HepG2 (cell line): ENCODE results near the gene SLC4A9. TPM values are rescaled to one million over a fixed set of nuclear protein-coding genes. Genes with fewer than 3 reads are reported as not detected.

Experiments
- ADNP ChIP-seq: sonication (generic); formaldehyde crosslinking; IDR thresholded peaks from 2 replicates; pipeline ENCODE4 v1.4.0; 2020; ENCODE audit warnings: missing genetic modification reagents
- BCL3 ChIP-seq: sonication (generic); formaldehyde crosslinking; IDR thresholded peaks from 2 replicates; pipeline ENCODE4 v1.5.1; 2020; ENCODE audit warnings: mild to moderate bottlenecking, missing genetic modification reagents, moderate library complexity
- CENPBD1 ChIP-seq: sonication (generic); formaldehyde crosslinking; IDR thresholded peaks from 2 replicates; pipeline ENCODE4 v1.8.0; 2022; ENCODE audit warnings: missing genetic modification reagents, low read depth, mild to moderate bottlenecking, borderline replicate concordance
- NR2F2 ChIP-seq: IDR thresholded peaks from 2 replicates; pipeline ENCODE4 v1.6.1; 2012; ENCODE audit warnings: low read depth, inconsistent platforms, borderline replicate concordance
- SAFB2 ChIP-seq: sonication (generic); formaldehyde crosslinking; IDR thresholded peaks from 2 replicates; pipeline ENCODE4 v1.5.1; 2020; ENCODE audit warnings: missing genetic modification reagents, low read depth, mild to moderate bottlenecking, borderline replicate concordance
- SRY ChIP-seq: sonication (generic); formaldehyde crosslinking; IDR thresholded peaks from 2 replicates; pipeline ENCODE4 v1.8.0; 2022; ENCODE audit warnings: mild to moderate bottlenecking, missing genetic modification reagents
- ZFP82 ChIP-seq: sonication (generic); formaldehyde crosslinking; IDR thresholded peaks from 2 replicates; pipeline ENCODE4 v1.5.1; 2020; ENCODE audit warnings: mild to moderate bottlenecking, missing genetic modification reagents, borderline replicate concordance
- ZNF329 ChIP-seq: sonication (generic); formaldehyde crosslinking; IDR thresholded peaks from 2 replicates; pipeline ENCODE4 v1.9.0; 2021; ENCODE audit warnings: low read depth, mild to moderate bottlenecking, missing genetic modification reagents
- ZNF619 ChIP-seq: sonication (generic); formaldehyde crosslinking; IDR thresholded peaks from 2 replicates; pipeline ENCODE4 v1.4.0; 2020; ENCODE audit warnings: mild to moderate bottlenecking, missing genetic modification reagents
- ZNF713 ChIP-seq: sonication (generic); formaldehyde crosslinking; IDR thresholded peaks from 2 replicates; pipeline ENCODE4 v1.4.0; 2020; ENCODE audit warnings: mild to moderate bottlenecking, missing genetic modification reagents
- ZNF746 ChIP-seq: sonication (generic); formaldehyde crosslinking; IDR thresholded peaks from 2 replicates; pipeline ENCODE4 v1.8.0; 2022; ENCODE audit warnings: mild to moderate bottlenecking, missing genetic modification reagents
- ZNF782 ChIP-seq: sonication (generic); formaldehyde crosslinking; IDR thresholded peaks from 2 replicates; pipeline ENCODE4 v1.4.0; 2020; ENCODE audit warnings: missing genetic modification reagents, mild to moderate bottlenecking, borderline replicate concordance
- ZSCAN20 ChIP-seq: sonication (generic); formaldehyde crosslinking; IDR thresholded peaks from 2 replicates; pipeline ENCODE4 v1.4.0; 2020; ENCODE audit warnings: missing genetic modification reagents, mild to moderate bottlenecking, borderline replicate concordance
- ZSCAN5A ChIP-seq: sonication (generic); formaldehyde crosslinking; IDR thresholded peaks from 2 replicates; pipeline ENCODE4 v1.8.0; 2022; ENCODE audit warnings: mild to moderate bottlenecking, missing genetic modification reagents, borderline replicate concordance
- polyA plus RNA-seq, 8 experiments: library from polyadenylated mRNA; depleted of rRNA in 3 of 8; stranded (reverse) in 7 of 8; unstranded in 1 of 8; fragments of >200 nt; fragmentation: Illumina TruSeq in 4 of 8; extraction: Trizol in 4 of 8; gene quantifications; 2 replicates each; pipeline versions ENCODE4 v1.2.1 to v1.2.3, GENCODE V29; 2011 to 2016; ENCODE audit warnings: low read depth in 4 of 8, missing spikeins in 1 of 8, mixed read lengths in 1 of 8; ENCODE audit not compliant: insufficient read depth in 1 of 8
- total RNA-seq, 5 experiments: library from RNA; depleted of rRNA; stranded (reverse); fragments of >200 nt; fragmentation: Illumina TruSeq; extraction: Trizol; gene quantifications; 2 replicates each; pipeline ENCODE4 v1.2.3, GENCODE V29; 2016; ENCODE audit warnings: low read depth in 1 of 5
- TF ChIP-seq, protein P1 (sequence below): sonication (generic); formaldehyde crosslinking; IDR thresholded peaks from 2 replicates; pipeline ENCODE4 v1.5.1; 2020; ENCODE audit warnings: mild to moderate bottlenecking, missing genetic modification reagents, moderate library complexity
- TF ChIP-seq, protein P2 (sequence below): sonication (generic); formaldehyde crosslinking; IDR thresholded peaks from 2 replicates; pipeline ENCODE4 v1.9.0; 2021; ENCODE audit warnings: missing genetic modification reagents, borderline replicate concordance
- TF ChIP-seq, protein P3 (sequence below): IDR thresholded peaks from 2 replicates; pipeline ENCODE4 v1.6.1; 2016; ENCODE audit warnings: missing genetic modification reagents, missing compliant biosample characterization

Gene SLC4A9
- total and polyA plus RNA-seq, 2 of the 13 experiments (the other 11 are each of a cell fraction or from before 2014, with no cell fraction given), result not detected

- TF ChIP-seq, protein P1, sequence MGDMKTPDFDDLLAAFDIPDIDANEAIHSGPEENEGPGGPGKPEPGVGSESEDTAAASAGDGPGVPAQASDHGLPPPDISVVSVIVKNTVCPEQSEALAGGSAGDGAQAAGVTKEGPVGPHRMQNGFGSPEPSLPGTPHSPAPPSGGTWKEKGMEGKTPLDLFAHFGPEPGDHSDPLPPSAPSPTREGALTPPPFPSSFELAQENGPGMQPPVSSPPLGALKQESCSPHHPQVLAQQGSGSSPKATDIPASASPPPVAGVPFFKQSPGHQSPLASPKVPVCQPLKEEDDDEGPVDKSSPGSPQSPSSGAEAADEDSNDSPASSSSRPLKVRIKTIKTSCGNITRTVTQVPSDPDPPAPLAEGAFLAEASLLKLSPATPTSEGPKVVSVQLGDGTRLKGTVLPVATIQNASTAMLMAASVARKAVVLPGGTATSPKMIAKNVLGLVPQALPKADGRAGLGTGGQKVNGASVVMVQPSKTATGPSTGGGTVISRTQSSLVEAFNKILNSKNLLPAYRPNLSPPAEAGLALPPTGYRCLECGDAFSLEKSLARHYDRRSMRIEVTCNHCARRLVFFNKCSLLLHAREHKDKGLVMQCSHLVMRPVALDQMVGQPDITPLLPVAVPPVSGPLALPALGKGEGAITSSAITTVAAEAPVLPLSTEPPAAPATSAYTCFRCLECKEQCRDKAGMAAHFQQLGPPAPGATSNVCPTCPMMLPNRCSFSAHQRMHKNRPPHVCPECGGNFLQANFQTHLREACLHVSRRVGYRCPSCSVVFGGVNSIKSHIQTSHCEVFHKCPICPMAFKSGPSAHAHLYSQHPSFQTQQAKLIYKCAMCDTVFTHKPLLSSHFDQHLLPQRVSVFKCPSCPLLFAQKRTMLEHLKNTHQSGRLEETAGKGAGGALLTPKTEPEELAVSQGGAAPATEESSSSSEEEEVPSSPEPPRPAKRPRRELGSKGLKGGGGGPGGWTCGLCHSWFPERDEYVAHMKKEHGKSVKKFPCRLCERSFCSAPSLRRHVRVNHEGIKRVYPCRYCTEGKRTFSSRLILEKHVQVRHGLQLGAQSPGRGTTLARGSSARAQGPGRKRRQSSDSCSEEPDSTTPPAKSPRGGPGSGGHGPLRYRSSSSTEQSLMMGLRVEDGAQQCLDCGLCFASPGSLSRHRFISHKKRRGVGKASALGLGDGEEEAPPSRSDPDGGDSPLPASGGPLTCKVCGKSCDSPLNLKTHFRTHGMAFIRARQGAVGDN (CRISPR knock-in tag), result no peak
- no peak; the same call in 1 of the 2 replicates for TF ChIP-seq SAFB2 (CRISPR knock-in tag)
- no peak for TF ChIP-seq ZNF619 (CRISPR knock-in tag)
- no peak for TF ChIP-seq ZNF713 (CRISPR knock-in tag)
- no peak for TF ChIP-seq ZSCAN5A (CRISPR knock-in tag)
- TF ChIP-seq ZNF782 (CRISPR knock-in tag), result 0 out of 2 replicates have a peak, but pooled peaks have one; percentile 29
- TF ChIP-seq, protein P2, sequence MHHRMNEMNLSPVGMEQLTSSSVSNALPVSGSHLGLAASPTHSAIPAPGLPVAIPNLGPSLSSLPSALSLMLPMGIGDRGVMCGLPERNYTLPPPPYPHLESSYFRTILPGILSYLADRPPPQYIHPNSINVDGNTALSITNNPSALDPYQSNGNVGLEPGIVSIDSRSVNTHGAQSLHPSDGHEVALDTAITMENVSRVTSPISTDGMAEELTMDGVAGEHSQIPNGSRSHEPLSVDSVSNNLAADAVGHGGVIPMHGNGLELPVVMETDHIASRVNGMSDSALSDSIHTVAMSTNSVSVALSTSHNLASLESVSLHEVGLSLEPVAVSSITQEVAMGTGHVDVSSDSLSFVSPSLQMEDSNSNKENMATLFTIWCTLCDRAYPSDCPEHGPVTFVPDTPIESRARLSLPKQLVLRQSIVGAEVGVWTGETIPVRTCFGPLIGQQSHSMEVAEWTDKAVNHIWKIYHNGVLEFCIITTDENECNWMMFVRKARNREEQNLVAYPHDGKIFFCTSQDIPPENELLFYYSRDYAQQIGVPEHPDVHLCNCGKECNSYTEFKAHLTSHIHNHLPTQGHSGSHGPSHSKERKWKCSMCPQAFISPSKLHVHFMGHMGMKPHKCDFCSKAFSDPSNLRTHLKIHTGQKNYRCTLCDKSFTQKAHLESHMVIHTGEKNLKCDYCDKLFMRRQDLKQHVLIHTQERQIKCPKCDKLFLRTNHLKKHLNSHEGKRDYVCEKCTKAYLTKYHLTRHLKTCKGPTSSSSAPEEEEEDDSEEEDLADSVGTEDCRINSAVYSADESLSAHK (CRISPR knock-in tag), result no peak; the same call in 1 of the 2 replicates
- peak; percentile 88; the same call in 1 of the 2 replicates for TF ChIP-seq ZSCAN20 (CRISPR knock-in tag)
- TF ChIP-seq ZNF329 (CRISPR knock-in tag), result peak; percentile 35; the same call in 1 of the 2 replicates
- TF ChIP-seq, protein P3, sequence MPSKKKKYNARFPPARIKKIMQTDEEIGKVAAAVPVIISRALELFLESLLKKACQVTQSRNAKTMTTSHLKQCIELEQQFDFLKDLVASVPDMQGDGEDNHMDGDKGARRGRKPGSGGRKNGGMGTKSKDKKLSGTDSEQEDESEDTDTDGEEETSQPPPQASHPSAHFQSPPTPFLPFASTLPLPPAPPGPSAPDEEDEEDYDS (CRISPR knock-in tag), result peak; percentile 86
- TF ChIP-seq ZNF746, result peak; percentile 28; the same call in 1 of the 2 replicates
- no peak for TF ChIP-seq ADNP (CRISPR knock-in tag)
- no peak for TF ChIP-seq BCL3 (CRISPR knock-in tag)
- TF ChIP-seq SRY (CRISPR knock-in tag), result 0 out of 2 replicates have a peak, but pooled peaks have one; percentile 9
- no peak; the same call in 1 of the 2 replicates for TF ChIP-seq ZFP82 (CRISPR knock-in tag)
- no peak for TF ChIP-seq CENPBD1 (CRISPR knock-in tag)
- TF ChIP-seq NR2F2, result no peak; the same call in 1 of the 2 replicates
These were observed 41.6 kb downstream of the SLC4A9 start, which contains the start of gene ANKHD1 (continued) for GRCh38 chr5:140401362-140402257.
